ENCODE results near the gene GAMT.

DNA sequence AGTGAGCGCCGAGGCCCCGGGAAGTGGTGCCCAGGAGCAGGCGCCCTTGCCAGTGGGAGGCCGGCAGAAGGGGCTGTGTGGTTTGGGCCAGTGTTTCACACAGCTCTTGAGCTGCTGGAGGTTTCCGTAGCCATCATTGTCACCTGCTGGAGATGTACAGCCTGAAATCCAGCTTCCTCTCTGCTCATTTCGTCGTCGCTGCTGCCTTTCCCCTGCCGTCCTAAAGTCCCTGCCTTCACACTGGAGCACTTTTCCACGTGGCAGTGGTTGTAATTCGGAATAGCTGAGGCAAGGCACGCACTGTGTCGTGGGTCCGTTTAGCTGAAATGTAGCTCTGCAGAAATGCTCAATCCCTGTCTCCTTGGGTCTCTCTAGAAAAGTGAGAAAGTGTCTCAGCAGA lies 19.2 kb upstream of the GAMT start:
- TF ChIP-seq, protein P1, sequence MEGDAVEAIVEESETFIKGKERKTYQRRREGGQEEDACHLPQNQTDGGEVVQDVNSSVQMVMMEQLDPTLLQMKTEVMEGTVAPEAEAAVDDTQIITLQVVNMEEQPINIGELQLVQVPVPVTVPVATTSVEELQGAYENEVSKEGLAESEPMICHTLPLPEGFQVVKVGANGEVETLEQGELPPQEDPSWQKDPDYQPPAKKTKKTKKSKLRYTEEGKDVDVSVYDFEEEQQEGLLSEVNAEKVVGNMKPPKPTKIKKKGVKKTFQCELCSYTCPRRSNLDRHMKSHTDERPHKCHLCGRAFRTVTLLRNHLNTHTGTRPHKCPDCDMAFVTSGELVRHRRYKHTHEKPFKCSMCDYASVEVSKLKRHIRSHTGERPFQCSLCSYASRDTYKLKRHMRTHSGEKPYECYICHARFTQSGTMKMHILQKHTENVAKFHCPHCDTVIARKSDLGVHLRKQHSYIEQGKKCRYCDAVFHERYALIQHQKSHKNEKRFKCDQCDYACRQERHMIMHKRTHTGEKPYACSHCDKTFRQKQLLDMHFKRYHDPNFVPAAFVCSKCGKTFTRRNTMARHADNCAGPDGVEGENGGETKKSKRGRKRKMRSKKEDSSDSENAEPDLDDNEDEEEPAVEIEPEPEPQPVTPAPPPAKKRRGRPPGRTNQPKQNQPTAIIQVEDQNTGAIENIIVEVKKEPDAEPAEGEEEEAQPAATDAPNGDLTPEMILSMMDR (IDR thresholded peaks at IDR 0.05): no peak
- TF ChIP-seq POLR2AphosphoS5 (IDR thresholded peaks at IDR 0.05): no peak
